ENCODE results near the gene CAVIN3. TPM values are rescaled to one million over a fixed set of nuclear protein-coding genes. Genes with fewer than 3 reads are reported as not detected.

CAVIN3 gene
- total and polyA plus RNA-seq, 2 experiments from 2014 or later, result 33.2 to 34.2 TPM

DNA sequence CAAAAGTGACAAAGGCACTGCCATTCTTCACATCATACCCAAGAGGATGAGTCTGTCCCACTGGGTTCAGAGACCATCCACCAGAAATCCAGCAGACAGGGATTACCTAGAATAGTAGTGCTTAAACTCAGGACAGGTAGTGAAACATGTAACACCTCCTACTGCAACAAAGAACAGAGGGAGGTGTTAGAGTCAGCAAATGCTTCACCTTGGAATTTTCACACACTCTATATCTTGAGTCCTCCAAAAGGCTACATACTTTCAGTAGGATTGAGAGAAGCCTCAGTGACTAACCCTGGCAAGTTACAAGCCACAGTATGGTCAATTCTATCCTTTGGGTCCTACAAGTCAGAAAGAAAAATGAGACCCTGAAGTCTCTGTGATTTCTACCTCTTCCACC is 6.0 kb upstream of the CAVIN3 start (continued):
- TF ChIP-seq JUNB (IDR thresholded peaks at IDR 0.05; ENCODE audit: unreplicated experiment) (no peak), STAT1 (IDR thresholded peaks at IDR 0.05; ENCODE audit: unreplicated experiment) (no peak), EZH2phosphoT487 (IDR thresholded peaks at IDR 0.05; ENCODE audit: unreplicated experiment) (no peak), REST (IDR thresholded peaks at IDR 0.05; ENCODE audit: unreplicated experiment) (no peak)
- TF ChIP-seq, protein P1, sequence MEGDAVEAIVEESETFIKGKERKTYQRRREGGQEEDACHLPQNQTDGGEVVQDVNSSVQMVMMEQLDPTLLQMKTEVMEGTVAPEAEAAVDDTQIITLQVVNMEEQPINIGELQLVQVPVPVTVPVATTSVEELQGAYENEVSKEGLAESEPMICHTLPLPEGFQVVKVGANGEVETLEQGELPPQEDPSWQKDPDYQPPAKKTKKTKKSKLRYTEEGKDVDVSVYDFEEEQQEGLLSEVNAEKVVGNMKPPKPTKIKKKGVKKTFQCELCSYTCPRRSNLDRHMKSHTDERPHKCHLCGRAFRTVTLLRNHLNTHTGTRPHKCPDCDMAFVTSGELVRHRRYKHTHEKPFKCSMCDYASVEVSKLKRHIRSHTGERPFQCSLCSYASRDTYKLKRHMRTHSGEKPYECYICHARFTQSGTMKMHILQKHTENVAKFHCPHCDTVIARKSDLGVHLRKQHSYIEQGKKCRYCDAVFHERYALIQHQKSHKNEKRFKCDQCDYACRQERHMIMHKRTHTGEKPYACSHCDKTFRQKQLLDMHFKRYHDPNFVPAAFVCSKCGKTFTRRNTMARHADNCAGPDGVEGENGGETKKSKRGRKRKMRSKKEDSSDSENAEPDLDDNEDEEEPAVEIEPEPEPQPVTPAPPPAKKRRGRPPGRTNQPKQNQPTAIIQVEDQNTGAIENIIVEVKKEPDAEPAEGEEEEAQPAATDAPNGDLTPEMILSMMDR (conservative IDR thresholded peaks at IDR 0.05; ENCODE audit: low read depth in 2 of 2), result no peak

- peak; percentile 8 for ATAC-seq
- peak overlapping the region; percentile 2; the same call in 1 of the 3 replicates for H3K4me3 Mint-ChIP-seq
- H3K27ac ChIP-seq (ENCODE audit: low read depth), result peak overlapping the region; percentile 95
- H3K4me1 Mint-ChIP-seq, result peaks cover 61% of the 10 kb centered on the region
- H3F3A ChIP-seq (replicated peaks; ENCODE audit: low read depth), result peaks cover 11% of the 10 kb centered on the region; the same call in 1 of the 2 replicates
- peaks cover 64% of the 10 kb centered on the region for H3K4me1 ChIP-seq (ENCODE audit: insufficient read depth)
- peak; percentile 92 for DNase-seq (ENCODE audit: low spot score)
- peak overlapping the region; percentile 93 for H3K27ac Mint-ChIP-seq
- no peaks in the 10 kb centered on the region for H3K79me2 ChIP-seq (replicated peaks; ENCODE audit: insufficient read depth)
- H3K27me3 ChIP-seq (ENCODE audit: insufficient read depth), result peaks cover 7% of the 10 kb centered on the region
- peak overlapping the region; percentile 92 for H3K4me2 ChIP-seq
- peak overlapping the region; percentile 12; the same call in 1 of the 2 replicates for H3K4me3 ChIP-seq
- TF ChIP-seq CREB1 (CRISPR knock-in tag; IDR thresholded peaks at IDR 0.05; ENCODE audit: low read depth), result peak; percentile 41; the same call in 1 of the 2 replicates
- TF ChIP-seq POLR2AphosphoS5 (IDR thresholded peaks at IDR 0.05; ENCODE audit: low read depth), result peak; percentile 55; the same call in 1 of the 2 replicates
- TF ChIP-seq ZNF331 (CRISPR knock-in tag; IDR thresholded peaks at IDR 0.05; ENCODE audit: low read depth), result no peak
- 0 out of 2 replicates have a peak, but pooled peaks have one; percentile 13 for TF ChIP-seq NANOG (IDR thresholded peaks at IDR 0.05; ENCODE audit: borderline replicate concordance)
- TF ChIP-seq, protein P1 (conservative IDR thresholded peaks at IDR 0.05; ENCODE audit: low read depth in 2 of 2), result peak; percentile 38 to 45; a peak in 3 of 4 replicates
- TF ChIP-seq STAT1 (IDR thresholded peaks at IDR 0.05; ENCODE audit: unreplicated experiment), result no peak
- no peaks in the 10 kb centered on the region for H3K36me3 ChIP-seq (ENCODE audit: insufficient read depth)
- no peaks in the 10 kb centered on the region; the same call in 2 of the 3 replicates for H3K36me3 Mint-ChIP-seq (ENCODE audit: low read depth)
- H4K20me1 ChIP-seq (replicated peaks; ENCODE audit: insufficient read depth), result no peaks in the 10 kb centered on the region
- H2AFZ ChIP-seq, result no peak overlapping the region
- H3K9me3 Mint-ChIP-seq, result no peaks in the 10 kb centered on the region; the same call in 1 of the 3 replicates
- H3K27me3 Mint-ChIP-seq (ENCODE audit: insufficient read depth, low read depth, poor library complexity), result peaks cover 6% of the 10 kb centered on the region
- no peaks in the 10 kb centered on the region for H3K9me2 ChIP-seq (ENCODE audit: insufficient read depth)
Measured at GRCh38 chr11:6323291-6323905, 3.1 kb upstream of the CAVIN3 start.
